ENCODE data around the gene TRPC4AP. TPM values are rescaled to one million over a fixed set of nuclear protein-coding genes. Genes with fewer than 3 reads are reported as not detected.

TRPC4AP gene, protein sequence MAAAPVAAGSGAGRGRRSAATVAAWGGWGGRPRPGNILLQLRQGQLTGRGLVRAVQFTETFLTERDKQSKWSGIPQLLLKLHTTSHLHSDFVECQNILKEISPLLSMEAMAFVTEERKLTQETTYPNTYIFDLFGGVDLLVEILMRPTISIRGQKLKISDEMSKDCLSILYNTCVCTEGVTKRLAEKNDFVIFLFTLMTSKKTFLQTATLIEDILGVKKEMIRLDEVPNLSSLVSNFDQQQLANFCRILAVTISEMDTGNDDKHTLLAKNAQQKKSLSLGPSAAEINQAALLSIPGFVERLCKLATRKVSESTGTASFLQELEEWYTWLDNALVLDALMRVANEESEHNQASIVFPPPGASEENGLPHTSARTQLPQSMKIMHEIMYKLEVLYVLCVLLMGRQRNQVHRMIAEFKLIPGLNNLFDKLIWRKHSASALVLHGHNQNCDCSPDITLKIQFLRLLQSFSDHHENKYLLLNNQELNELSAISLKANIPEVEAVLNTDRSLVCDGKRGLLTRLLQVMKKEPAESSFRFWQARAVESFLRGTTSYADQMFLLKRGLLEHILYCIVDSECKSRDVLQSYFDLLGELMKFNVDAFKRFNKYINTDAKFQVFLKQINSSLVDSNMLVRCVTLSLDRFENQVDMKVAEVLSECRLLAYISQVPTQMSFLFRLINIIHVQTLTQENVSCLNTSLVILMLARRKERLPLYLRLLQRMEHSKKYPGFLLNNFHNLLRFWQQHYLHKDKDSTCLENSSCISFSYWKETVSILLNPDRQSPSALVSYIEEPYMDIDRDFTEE
- 57.7 to 64.2 TPM (median 61.5 TPM) in 5 replicates for total RNA-seq (2022; extraction: Qiagen RNA extraction)

DNA sequence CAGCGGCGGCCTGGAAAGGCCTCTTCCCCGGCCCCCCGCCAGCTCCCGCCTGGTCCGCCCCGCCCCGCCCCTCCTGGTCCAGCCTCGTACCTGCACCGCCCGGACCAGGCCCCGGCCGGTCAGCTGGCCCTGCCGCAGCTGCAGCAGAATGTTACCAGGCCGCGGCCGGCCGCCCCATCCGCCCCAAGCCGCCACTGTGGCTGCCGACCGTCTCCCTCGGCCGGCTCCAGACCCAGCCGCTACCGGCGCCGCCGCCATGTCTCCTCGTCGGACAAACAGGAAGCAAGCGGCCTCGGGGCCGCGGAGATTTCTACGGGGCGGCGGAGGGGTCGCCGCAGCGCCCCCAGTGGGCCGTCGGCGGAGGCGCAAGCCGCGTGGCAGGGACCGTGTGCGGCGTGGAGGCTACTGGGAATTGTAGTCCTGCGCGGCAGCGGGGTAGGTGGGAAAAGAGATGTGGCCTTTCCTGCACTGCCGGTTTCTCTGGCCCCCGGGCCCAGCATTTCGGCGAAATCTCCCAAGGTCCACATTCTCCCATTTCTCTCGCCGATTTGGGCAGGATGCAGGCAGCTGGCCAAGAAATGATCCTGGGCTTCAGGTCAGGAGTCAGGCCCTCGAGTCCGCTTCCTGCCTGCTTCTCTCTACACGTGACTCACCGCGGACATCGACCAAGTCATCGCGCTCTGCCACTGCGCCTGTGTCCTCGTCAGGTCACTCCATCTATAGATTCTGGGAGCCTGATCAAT, at the start of gene TRPC4AP:
TRPC4AP (minus strand) TSS at position 284 of the 743 bp plus-strand sequence; CDS start at position 258, 26 bp downstream.

DNA sequence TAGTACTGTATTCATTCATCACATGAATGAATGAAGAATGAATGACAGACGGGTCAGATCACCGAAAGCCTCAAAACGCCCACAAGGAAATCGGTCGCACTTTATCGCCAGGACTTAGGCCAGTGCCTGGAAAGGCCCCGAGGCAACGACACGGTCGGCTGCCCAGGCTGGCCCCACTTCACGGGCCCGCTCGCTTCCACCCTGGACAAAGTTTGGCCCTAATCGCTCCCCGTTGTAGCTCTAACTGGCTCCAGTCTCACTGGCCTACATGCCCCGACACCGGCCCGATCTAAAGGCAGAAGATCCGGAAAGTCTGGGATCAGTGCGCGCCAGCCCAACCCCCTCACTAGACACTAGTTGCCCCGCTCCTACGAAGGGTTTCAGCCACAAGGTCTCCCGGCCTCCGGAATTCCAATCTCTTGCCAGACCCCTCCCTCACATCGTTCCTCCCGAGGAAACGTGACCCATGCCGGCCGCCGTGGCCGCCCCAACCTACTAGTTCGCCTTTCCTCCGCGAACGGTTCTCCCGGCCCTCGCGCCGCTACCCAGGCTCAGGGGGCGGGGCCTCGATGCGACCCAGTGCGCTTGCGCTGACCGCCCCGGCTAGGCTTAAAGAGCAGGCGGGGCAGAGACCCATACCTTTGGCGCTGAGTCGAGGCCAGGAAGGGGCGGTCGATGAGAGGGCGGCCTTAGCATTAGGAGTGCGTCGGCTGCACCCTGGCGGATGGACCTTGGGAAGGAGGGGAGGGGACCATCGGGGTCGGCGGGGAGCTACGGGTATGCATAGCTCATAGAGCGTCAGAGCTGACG, 137.2 kb downstream of the TRPC4AP start, which contains the start of the genes GSS and MYH7B:
GSS (minus strand) TSS at position 576 of the 810 bp plus-strand sequence. CDS start 3,954 bp downstream, outside the sequence.
MYH7B (plus strand) TSS at position 638 of the 810 bp plus-strand sequence. CDS start 22,138 bp downstream, outside the sequence.

Other genes with a start within 250 kb of the TRPC4AP start
- 5.7 to 8.2 TPM (median 7.8 TPM) in 5 replicates for gene GGT7, start 220.0 kb downstream of the TRPC4AP start, total RNA-seq (2022; extraction: Qiagen RNA extraction)
- gene ACSS2, start 216.2 kb downstream of the TRPC4AP start, total RNA-seq (2022; extraction: Qiagen RNA extraction), result 9.1 to 9.9 TPM (median 9.7 TPM) in 5 replicates
- 55.0 to 61.7 TPM (median 55.7 TPM) in 5 replicates for gene GSS, start 137.0 kb downstream of the TRPC4AP start, total RNA-seq (2022; extraction: Qiagen RNA extraction)
- gene MYH7B, start 136.9 kb downstream of the TRPC4AP start, total RNA-seq (2022; extraction: Qiagen RNA extraction), result 0.05 to 0.20 TPM (median 0.09 TPM) in 5 replicates
- 49.9 to 56.4 TPM (median 55.7 TPM) in 5 replicates for gene EDEM2, start 54.5 kb upstream of the TRPC4AP start, total RNA-seq (2022; extraction: Qiagen RNA extraction)
- gene PROCR, start 79.3 kb upstream of the TRPC4AP start, total RNA-seq (2022; extraction: Qiagen RNA extraction), result 104 to 150 TPM (median 140 TPM) in 5 replicates
- gene MMP24, start 133.9 kb upstream of the TRPC4AP start, total RNA-seq (2022; extraction: Qiagen RNA extraction), result 26.7 to 31.9 TPM (median 30.4 TPM) in 5 replicates
- 54.4 to 97.8 TPM (median 90.2 TPM) in 5 replicates for gene MMP24OS, start 185.3 kb upstream of the TRPC4AP start, total RNA-seq (2022; extraction: Qiagen RNA extraction)
- 396 to 456 TPM (median 432 TPM) in 5 replicates for gene EIF6, start 192.0 kb upstream of the TRPC4AP start, total RNA-seq (2022; extraction: Qiagen RNA extraction)
- gene FAM83C, start 199.6 kb upstream of the TRPC4AP start, total RNA-seq (2022; extraction: Qiagen RNA extraction), result 0.11 to 0.20 TPM (median 0.15 TPM) in 5 replicates

Measured in A549 treated with AZD2906 at 1 μM for 4 hours (cell line).